Fibroblast of skin of abdomen (primary cell): ENCODE results near the gene SLC16A12.
"Not testable (repeated sequence)": the region's sequence is repeated elsewhere in the genome, so short reads cannot be mapped to it uniquely, and the experiment has no call there.

Source experiments
- DNase-seq: peaks from one replicate; pipeline ENCODE4 v3.0.0-alpha.2; 2013

The SLC16A12 gene

DNA sequence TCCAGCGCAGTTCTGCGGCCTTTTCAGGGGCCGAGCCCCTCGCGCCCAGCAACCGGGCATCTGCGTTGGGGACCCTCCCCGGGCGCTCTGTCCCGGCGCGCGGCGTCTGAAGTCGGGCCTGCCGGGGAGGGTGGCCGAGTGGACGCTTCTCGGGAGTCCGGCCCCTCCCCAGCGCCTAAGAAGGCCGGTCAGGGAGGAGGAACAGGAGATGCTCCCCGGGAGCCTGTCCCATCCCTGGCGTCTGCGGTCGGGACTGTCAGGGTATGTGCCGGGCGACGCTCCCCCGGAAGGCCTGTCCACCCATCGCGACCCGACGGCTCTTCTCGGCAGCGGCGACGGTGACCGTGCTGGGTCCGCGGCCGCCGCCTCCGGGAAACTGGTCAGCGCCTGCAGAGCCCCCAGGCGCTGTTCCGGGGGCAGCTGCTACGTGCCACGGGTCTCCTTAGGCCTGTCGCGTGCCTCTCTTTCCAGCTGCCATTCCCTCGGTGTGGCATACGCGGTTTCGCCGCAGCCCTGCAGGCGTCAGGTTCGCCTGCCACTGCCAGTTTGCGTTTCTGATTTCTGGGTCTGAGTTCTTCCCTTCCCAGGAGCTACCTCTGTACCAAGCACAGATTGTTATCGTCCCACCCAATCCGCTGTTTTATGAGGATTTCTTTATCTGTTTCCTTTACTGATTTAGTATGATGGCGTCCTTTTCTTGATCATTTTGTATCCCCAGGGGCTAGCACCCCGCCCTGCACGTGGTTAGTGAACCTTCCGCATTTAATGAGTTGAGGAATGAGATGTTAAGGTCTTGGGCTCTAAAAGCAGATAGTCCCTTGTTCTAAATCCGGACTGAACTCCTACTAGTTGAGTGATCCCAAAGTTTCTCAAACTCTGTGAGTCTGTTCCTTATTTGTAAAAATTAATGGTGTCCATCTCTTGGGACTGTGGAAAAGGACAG lies 120.2 kb downstream of the SLC16A12 start:
- DNase-seq = peak; percentile 31

DNA sequence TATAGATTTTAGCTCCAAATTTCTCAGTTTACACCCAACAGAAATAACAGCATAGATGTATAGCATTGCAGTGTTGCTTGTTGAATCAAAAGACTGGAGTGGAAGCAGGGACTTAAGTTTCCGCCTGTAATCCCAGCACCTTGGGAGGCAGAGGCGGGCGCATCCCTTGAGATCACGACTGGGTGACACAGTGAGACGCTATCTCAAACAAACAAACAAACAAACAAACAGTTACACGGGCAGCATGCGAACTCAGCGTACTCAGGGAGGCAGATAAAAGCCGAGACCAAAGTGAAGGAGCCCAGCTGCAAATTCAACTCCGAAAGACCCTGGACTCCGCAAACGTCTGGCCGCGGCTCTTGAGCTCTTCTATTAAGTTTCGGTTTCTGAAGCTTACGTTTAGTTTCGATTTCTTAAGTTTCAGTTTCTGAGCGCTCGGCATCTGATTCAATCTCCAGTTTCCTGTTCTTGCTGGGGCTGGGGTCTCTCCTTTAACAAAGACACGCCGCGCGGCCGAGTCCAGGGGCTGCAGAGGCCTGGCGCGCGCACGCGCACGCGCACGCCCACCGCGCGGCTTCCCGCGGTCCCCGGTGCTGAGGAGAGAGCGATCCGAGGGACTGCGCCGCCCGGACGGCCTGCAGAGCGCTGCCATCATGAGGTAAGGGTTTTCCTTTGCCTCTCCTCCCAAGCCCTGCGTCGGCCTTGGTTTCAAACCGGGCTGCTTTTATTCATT lies 121.1 kb downstream of the SLC16A12 start, which contains the start of gene IFIT5:
Gene IFIT5 (plus strand): TSS at position 423 of the 733 bp plus-strand sequence. CDS start 231 bp downstream, at position 654.
- peak; percentile 69 for DNase-seq

DNA sequence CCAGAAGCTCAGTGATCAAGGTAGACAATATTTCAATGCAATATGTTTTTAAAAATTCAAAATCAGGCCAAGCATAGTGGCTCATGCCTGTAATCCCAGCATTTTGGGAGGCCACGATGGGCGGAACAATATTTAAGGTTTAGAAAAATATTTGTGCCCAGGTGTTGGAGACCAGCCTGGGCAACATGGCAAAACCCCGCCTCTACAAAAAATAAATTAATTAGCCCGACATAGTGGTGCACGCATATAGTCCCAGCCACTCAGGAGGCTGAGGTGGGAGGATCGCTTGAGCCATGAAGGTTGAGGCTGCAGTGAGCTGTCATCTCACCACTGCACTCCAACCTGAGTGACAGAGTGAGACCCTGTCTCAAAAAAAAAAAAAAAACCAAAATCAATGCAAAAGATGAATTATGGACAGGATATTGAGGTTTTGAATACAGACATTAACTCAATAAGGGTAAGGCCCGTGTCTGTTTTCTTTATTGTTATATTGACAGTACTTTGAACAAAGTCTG lies 121.9 kb downstream of the SLC16A12 start:
- DNase-seq = no peak

DNA sequence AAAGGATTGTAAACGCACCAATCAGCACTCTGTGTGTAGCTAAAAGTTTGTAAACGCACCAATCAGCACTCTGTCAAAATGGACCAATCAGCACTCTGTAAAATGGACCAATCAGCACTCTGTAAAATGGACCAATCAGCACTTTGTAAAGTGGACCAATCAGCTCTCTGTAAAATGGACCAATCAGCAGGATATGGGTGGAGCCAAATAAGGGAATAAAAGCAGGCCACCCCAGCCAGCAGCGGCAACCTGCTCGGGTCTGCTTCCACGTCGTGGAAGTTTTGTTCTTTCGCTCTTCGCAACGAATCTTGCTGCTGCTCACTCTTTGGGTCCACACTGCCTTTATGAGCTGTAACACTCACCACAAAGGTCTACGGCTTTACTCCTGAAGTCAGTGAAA lies 123.1 kb downstream of the SLC16A12 start:
- not testable (repeated sequence) for DNase-seq

DNA sequence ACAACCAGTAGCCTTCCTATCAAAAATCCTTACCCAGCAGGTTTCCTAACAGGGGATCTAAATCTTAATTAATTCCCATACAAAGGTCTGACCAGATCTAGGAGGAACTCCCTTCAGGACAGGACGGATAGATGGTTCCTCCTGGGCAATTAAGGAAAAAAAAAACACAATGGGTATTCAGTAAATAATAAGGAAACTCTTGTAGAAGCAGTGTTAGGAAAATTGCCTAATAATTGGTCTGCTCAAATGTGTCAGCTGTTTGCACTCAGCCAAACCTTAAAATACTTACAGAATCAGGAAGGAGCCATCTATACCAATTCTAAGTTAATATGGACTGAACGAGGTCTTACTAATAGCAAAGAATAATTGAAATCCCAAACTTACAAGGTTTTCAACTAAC lies 124.3 kb downstream of the SLC16A12 start:
- DNase-seq = not testable (repeated sequence)

DNA sequence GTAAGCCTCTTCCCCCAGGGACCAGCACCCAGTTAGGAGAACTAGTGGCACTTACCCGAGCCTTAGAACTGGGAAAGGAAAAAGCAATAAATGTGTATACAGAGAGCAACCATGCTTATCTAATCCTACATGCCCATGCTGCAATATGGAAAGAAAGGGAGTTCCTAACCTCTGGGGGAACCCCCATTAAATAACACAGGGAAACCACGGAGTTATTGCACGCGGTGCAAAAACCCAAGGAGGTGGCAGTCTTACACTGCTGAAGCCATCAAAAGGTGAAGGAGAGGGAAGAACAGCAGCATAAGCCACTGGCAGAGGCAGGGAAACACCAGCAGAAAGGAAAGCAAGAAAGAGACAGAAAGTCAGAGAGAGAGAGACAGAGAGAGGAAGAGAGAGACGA lies 124.8 kb downstream of the SLC16A12 start:
- not testable (repeated sequence) for DNase-seq

DNA sequence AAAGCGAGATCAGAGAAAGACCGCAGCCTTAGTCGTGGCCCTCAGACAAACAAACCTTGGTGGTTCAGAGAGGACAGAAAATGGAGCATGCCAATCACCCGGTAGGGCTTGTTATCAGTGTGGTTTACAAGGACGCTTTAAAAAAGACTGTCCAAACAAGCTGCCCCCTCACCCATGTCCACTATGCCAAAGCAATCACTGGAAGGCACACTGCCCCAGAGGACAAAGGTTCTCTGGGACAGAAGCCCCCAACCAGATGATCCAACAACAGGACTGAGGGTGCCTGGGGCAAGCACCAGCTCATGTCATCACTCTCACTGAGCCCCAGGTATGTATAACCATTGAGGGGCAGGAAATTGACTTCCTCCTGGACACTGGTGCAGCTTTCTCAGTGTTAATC lies 126.1 kb downstream of the SLC16A12 start:
- DNase-seq = not testable (repeated sequence)

DNA sequence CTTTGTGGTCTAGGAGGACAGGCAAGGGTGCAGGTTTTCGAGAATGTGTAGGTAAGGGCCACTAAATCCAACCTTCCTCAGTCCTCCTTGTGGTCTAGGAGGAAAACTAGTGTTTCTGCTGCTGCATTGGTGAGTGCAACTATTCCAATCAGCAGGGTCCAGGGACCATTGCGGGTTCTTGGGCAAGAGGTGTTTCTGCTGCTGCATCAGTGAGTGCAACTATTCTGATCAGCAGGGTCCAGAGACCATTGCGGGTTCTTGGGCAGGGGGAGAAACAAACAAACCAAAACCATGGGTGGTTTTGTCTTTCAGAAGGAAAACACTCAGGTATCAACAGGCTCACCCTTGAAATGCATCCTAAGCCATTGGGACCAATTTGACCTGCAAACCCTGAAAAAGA lies 127.6 kb downstream of the SLC16A12 start:
- not testable (repeated sequence) for DNase-seq

DNA sequence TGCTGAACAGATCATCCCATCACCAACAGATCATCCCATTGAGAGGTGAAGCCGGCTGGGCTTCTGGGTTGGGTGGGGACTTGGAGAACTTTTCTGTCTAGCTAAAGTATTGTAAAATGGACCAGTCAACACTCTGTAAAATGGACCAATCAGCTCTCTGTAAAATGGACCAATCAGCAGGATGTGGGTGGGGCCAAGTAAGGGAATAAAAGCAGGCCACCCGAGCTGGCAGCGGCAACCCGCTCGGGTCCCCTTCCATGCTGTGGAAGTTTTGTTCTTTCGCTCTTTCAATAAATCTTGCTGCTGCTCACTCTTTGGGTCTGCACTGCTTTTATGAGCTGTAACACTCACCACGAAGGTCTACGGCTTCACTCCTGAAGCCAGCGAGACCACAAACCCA lies 129.2 kb downstream of the SLC16A12 start:
- not testable (repeated sequence) for DNase-seq

DNA sequence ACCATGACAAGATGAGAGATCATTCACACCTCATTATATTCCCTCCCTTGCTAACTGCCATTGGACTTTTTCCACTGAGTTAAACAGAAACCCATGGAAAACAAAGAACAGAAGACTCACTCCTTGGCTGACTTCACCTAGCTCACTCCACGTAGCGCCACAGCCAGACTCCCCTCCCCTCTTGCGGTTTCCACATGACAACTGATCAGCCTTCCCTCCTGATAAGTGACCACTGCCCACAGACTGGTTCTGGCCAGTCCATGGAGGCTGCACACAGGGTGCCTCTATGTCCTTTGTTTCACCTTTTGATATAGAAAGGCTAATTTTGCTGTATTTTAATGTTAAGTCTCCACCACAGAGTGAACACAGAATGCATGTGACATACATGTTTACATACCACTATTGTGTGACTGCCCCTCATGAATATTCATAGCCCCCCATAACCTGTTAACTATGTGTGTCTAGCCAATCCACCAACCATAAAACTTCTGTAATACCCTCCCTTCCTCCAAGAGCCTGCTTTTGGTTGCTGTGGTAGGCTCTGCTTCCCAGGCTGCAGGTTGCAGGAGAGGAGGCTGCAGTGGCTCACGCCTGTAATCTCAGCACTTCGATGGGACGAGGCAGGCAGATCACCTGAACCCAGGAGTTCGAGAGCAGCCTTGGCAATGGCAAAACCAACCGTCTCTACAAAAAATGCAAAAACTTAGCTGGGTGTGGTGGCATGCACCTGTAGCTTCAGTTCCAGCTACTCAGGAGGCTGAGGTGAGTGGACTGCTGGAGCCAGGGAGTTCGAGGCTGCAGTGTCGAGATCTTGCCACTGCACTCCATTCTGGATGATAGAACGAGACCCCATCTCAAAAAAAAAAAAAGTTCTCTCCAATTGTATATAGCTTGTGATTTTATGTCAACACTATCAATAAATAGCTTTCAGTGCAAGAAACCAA lies 131.0 kb downstream of the SLC16A12 start:
- DNase-seq = no peak

DNA sequence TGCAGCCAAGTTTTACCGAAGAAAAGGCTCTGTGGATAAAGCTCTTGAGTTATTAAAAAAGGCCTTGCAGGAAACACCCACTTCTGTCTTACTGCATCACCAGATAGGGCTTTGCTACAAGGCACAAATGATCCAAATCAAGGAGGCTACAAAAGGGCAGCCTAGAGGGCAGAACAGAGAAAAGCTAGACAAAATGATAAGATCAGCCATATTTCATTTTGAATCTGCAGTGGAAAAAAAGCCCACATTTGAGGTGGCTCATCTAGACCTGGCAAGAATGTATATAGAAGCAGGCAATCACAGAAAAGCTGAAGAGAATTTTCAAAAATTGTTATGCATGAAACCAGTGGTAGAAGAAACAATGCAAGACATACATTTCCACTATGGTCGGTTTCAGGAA lies 132.4 kb downstream of the SLC16A12 start:
- DNase-seq = no peak

DNA sequence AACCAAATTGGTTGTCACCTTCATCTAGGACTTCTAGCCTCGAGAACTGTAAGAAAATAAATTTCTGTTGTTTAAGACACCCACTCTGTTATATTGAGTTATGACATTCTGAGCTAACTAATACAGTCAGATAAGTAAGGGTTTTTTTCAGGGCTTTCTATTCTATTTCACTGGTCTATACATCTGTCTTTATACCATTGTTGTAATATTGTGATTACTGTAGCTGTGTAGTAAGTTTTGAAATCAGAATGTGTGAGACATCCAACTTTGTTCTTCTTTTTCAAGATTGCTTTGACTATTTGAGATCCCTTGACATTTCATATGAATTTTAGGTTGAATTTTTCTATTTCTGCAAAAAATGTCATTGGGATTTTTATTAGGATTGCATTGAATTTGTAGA lies 135.4 kb downstream of the SLC16A12 start:
- DNase-seq = no peak

DNA sequence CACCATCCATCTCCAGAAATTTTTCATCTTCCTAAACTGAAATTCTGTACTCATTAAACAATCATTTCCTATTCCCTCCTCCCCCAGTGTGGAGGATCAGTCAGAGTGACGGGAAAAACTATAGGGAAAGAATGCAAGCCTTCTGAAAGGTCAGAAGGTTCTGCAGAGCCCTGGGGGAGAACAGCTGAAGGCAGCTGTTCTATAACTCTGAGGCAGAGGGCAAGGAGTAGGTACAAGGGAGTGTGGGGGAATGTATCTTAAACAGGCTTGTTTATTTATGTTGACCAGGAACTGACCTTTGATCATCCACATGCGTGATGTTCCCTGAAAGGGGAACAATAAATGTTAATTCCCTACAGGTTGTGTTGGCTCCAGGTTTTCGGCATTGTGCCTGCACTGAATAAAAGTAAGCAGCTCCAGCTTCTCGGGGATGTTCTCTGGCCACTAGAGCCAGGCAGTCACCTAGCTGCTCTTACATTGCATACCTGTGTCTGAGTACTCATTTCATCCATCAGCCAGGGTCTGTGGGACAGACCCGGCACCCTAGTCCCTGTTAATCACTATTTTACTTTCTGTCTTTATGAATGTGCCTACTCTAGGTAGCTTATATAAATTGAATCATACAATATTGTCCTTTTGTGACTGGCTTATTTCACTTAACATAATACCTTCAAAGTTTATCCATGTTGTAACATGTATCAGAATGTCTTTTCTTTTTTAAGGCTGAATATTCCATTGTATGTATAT lies 137.2 kb downstream of the SLC16A12 start:
- peak; percentile 52 for DNase-seq

DNA sequence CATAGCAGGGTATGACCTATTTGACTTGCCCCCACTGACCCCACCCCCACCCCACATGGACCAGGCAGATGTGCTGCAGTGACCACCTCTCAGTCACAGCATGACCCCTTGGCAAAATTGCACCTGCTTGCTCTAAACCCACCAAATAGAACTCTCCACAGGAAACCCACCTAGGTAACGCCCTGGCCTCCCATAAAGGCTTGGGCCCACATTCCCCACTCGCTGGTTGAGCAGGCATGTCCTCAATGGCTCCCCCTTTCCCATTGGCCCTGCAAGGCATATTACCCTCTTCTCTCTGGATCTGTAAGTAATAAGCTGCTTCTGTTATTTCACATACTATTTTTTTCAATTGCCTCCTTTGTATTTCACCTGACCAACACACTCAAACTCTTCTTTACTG lies 140.3 kb downstream of the SLC16A12 start:
- no peak for DNase-seq

DNA sequence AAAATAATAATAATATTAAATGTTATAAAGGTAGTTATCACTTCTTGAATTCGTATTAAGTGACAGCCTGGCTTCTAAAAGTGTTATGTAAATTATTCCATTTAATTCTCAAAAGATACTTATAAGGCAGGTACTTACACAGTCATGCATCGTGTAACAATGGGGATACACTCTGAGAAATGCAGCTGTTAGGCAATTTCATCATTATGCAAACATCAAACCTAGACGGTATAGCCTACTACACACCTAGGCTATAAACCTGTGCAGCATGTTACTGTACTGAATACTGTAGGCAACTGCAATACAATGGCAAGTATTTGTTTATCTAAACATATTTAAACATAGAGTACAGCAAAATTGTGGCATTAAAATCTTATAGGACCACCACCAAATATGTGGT lies 141.5 kb downstream of the SLC16A12 start:
- DNase-seq = no peak

DNA sequence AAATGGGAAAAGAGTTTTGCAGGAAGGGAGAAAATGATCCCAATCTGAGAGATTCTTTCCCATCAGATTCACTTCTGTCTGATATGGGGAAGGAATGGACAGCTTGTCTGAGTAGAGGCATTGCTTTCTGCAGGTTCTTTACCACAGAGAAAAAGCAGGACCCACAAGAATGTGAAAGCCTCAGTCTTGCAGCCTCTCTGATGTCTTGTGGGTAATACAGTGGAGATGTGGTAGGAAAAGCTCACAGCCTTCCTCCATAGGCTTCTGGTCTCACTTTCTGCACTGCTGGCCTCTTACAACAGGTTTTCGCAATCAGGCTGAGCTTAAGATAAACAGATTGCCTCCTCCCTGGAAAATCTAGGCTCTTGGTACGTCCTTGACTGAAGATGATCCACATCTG lies 142.4 kb downstream of the SLC16A12 start:
- peak; percentile 85 for DNase-seq

DNA sequence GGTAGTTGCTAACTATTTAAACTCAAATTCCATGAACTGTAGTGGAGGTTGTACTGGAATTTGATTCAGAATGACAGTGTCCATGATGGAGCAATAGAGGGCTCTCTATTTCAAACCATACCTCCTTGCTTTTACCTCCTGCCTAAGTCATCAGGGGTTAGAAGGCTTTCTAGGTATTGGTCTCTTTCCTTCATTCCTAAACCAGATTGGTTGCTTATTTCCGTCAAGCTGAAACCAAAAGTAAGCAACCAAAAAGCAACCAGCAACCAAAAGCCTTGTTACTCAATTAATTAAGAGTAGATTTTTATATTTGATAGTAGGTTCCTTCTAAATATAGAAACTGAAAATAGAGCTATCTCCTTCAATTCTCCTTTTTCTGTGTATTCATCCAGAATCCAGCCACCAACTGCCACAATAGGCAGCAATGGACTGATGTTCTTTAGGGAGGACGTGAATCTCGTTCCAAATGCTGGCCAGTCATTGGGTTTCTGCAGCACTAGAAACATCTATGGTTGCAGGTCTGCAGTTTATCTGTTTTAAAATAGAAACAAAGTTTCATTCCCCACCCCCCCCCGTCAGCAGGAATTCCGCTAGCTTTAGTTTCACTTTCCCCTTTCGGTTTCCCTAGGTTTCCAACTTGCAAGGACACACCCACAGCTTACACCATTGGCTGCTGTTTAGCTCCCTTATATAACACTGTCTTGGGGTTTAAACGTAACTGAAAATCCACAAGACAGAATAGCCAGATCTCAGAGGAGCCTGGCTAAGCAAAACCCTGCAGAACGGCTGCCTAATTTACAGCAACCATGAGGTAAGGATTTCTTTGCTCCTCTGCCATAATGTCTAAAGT lies 143.3 kb downstream of the SLC16A12 start, which contains the start of gene IFIT1:
Gene IFIT1 (plus strand): TSS at position 717 of the 850 bp plus-strand sequence. CDS start 90 bp downstream, at position 807.
- DNase-seq = peak; percentile 88

DNA sequence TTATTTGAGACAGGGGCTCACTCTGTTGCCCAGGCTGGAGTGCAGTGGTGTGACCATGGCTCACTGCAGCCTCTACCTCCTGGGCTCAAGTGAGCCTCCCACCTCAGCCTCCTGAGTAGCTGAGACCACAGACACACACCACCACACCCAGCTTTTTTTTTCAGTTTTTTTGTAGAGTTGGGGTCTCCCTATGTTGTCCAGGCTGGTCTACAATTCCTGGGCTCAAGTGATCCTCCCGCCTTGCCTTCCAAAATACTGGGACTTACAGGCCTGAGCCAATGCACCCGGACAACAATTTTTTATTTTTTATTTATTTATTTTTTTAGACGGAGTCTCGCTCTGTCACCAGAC lies 144.2 kb downstream of the SLC16A12 start:
- DNase-seq = not testable (repeated sequence)

DNA sequence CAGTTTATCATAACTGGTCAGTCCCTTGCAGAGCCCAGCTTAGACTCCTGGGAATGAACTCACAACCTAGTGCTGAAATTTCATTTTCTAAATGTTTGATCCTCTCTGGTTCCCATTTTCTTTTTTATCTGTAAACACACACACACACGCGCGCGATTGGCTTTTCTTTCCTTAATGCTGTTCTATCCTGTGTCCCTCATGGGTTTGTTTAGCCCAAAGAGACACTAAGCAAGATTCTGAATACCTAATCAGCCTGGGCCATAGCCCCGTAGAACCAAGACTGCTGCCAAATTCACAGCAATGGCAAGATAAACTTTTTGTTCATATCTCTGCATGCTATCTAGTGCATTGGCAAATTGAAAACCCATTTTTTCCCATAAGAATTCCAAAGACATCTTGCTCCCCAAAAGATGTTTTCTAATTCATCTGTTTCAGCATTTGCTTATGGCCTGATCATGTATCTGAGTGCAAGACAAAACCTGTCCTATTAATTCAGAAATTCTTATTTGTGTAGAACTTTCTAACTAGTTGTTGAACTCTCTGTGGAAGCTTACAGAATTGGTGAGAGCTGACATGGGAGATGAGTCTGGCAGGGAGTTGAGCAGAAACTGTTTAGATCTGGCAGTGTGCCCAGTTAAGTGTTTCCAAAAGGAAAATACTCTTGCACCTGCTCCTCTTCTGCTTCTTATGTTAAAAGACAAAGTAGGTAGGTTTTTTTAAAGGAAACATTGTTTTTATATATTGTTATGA lies 144.7 kb downstream of the SLC16A12 start:
- no peak for DNase-seq

DNA sequence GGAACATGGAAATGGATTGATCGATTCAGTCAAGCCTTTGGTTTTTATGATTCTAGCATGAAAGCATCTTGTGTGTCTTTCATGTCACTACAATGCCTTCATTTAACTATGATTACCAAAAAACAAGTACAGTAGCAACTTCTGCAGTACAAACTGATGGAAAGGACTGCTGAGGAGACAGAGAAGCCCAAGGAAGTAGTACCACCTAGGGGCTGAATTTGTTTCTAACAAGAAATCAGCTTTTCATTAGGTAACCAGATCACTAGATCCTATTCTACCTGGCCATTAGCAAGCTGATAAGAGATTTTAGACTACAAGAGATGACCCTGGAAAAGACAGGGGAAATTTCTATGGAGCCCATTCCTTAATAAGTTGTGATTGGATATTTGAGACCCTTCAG lies 146.1 kb downstream of the SLC16A12 start:
- peak; percentile 44 for DNase-seq
